WTC11 (cell line): ENCODE measurements around the gene HSBP1L1. TPM values are rescaled to one million over a fixed set of nuclear protein-coding genes. Genes with fewer than 3 reads are reported as not detected.

Experiments used
- ATAC-seq: fragments of 200-7000 bp; cut with Tn5 transposase; 2 replicates; pipeline ENCODE4 v1.10.0; 2021; ENCODE audit warnings: mild to moderate bottlenecking, moderate library complexity
- CTCF ChIA-PET: fragments of 300-600 bp; sonication (Branson Sonifier 250); formaldehyde crosslinking; loops from one replicate; lab custom pipeline; 2021; ENCODE audit warnings: antibody characterized with exemption; lab: Charles Lee
- POLR2A ChIA-PET: fragments of 350-600 bp; sonication (Branson Sonifier 250); formaldehyde crosslinking; loops from one replicate; lab custom pipeline; 2021; ENCODE audit warnings: antibody characterized with exemption; lab: Charles Lee
- DNase-seq: peaks from one replicate; pipeline ENCODE4 v3.0.0; 2021; ENCODE audit warnings: low spot score
- H3K27ac Mint-ChIP-seq: 2 replicates; pipeline ENCODE4 v1.8.0; 2021; ENCODE audit warnings: mixed read lengths
- H3K27me3 Mint-ChIP-seq: 2 replicates; pipeline ENCODE4 v1.8.0; 2021; ENCODE audit warnings: low read depth, mild to moderate bottlenecking, moderate library complexity, mixed read lengths
- H3K36me3 Mint-ChIP-seq: 2 replicates; pipeline ENCODE4 v1.8.0; 2021; ENCODE audit warnings: mixed read lengths
- H3K4me1 Mint-ChIP-seq: 2 replicates; pipeline ENCODE4 v1.8.0; 2022; ENCODE audit warnings: mixed read lengths
- H3K4me3 Mint-ChIP-seq: 2 replicates; pipeline ENCODE4 v1.8.0; 2021; ENCODE audit warnings: mild to moderate bottlenecking, moderate library complexity, mixed read lengths
- H3K9me3 Mint-ChIP-seq: 2 replicates; pipeline ENCODE4 v1.8.0; 2021; ENCODE audit warnings: mixed read lengths
- AFF4 ChIP-seq: sonication (generic); formaldehyde crosslinking; IDR thresholded peaks from 2 replicates; pipeline ENCODE4 v1.8.1; 2023; ENCODE audit warnings: mild to moderate bottlenecking, missing genetic modification reagents, borderline replicate concordance
- ATF2 ChIP-seq: sonication (generic); formaldehyde crosslinking; IDR thresholded peaks from 2 replicates; pipeline ENCODE4 v1.8.1; 2022; ENCODE audit warnings: low read depth, missing genetic modification reagents, borderline replicate concordance
- CTCF ChIP-seq: fragments of 200-600 bp; IDR thresholded peaks from 2 replicates; pipeline ENCODE4 v1.8.0; 2022; ENCODE audit warnings: antibody characterized with exemption
- GABPB1 ChIP-seq: sonication (generic); formaldehyde crosslinking; IDR thresholded peaks from 2 replicates; pipeline ENCODE4 v1.8.1; 2023; ENCODE audit warnings: mild to moderate bottlenecking, missing genetic modification reagents
- GTF2I ChIP-seq: fragments of 250-450 bp; sonication (Bioruptor Pico); conservative IDR thresholded peaks from 2 replicates; pipeline ENCODE4 v1.4.0; 2021; ENCODE audit warnings: mild to moderate bottlenecking
- IRF1 ChIP-seq: sonication (generic); formaldehyde crosslinking; IDR thresholded peaks from 2 replicates; pipeline ENCODE4 v1.8.0; 2023; ENCODE audit warnings: missing genetic modification reagents
- JAZF1 ChIP-seq: fragments of 250-450 bp; sonication (Bioruptor Pico); IDR thresholded peaks from 2 replicates; pipeline ENCODE4 v1.9.0; 2021; ENCODE audit warnings: moderate library complexity, mild to moderate bottlenecking, inconsistent platforms
- NFYB ChIP-seq: sonication (generic); formaldehyde crosslinking; conservative IDR thresholded peaks from 2 replicates; pipeline ENCODE4 v1.8.0; 2022; ENCODE audit warnings: low read depth, missing genetic modification reagents
- RORB ChIP-seq: fragments of 250-450 bp; sonication (Bioruptor Pico); IDR thresholded peaks from 2 replicates; pipeline ENCODE4 v1.9.0; 2021; ENCODE audit warnings: mild to moderate bottlenecking
- STAT6 ChIP-seq: sonication (generic); formaldehyde crosslinking; conservative IDR thresholded peaks from 2 replicates; pipeline ENCODE4 v1.8.1; 2023; ENCODE audit warnings: mild to moderate bottlenecking, low read depth, missing genetic modification reagents, moderate library complexity
- USF2 ChIP-seq: sonication (generic); formaldehyde crosslinking; IDR thresholded peaks from 2 replicates; pipeline ENCODE4 v1.8.1; 2023; ENCODE audit warnings: mild to moderate bottlenecking, missing genetic modification reagents, moderate library complexity
- ZNF121 ChIP-seq: sonication (generic); formaldehyde crosslinking; IDR thresholded peaks from 2 replicates; pipeline ENCODE4 v1.8.0; 2023; ENCODE audit warnings: missing genetic modification reagents
- ZNF317 ChIP-seq: sonication (generic); formaldehyde crosslinking; IDR thresholded peaks from 2 replicates; pipeline ENCODE4 v1.8.1; 2023; ENCODE audit warnings: low read depth, mild to moderate bottlenecking, moderate library complexity, missing genetic modification reagents, borderline replicate concordance
- ZNF512 ChIP-seq: sonication (generic); formaldehyde crosslinking; IDR thresholded peaks from 2 replicates; pipeline ENCODE4 v1.8.1; 2022; ENCODE audit warnings: missing genetic modification reagents, borderline replicate concordance
- total RNA-seq: library from RNA; stranded (reverse); gene quantifications from 3 replicates; pipeline ENCODE4 v1.2.3, GENCODE V29; 2021

Gene HSBP1L1
- total RNA-seq, 1 experiment from 2014 or later, result 1.4 TPM

GRCh38 chr18:79963658-79964329 is 649 bp upstream of the HSBP1L1 start:
- ChIA-PET CTCF (interaction anchor here (1.2 kb wide), 1 partner anchor 11 kb away, joined by 3 read pairs; no protein-coding TSS in a partner anchor), POLR2A (interaction anchor here (0.6 to 1.1 kb wide), 4 partner anchors 16 to 184 kb away, joined by 3 to 4 read pairs (median 3); no protein-coding TSS in a partner anchor)
- H3K27ac Mint-ChIP-seq, result no peak overlapping the region
- peak overlapping the region; percentile 49 for H3K4me3 Mint-ChIP-seq
- peaks cover 32% of the 10 kb centered on the region for H3K4me1 Mint-ChIP-seq
- H3K36me3 Mint-ChIP-seq, result no peaks in the 10 kb centered on the region
- no peaks in the 10 kb centered on the region for H3K9me3 Mint-ChIP-seq
- DNase-seq (no peak), ATAC-seq (no peak)
- peaks cover 61% of the 10 kb centered on the region for H3K27me3 Mint-ChIP-seq
- TF ChIP-seq ZNF121 (CRISPR knock-in tag) (peak; percentile 82; the same call in 1 of the 2 replicates), ATF2 (CRISPR knock-in tag) (no peak), GTF2I (CRISPR knock-in tag) (peak; percentile 49; the same call in 1 of the 2 replicates), GABPB1 (CRISPR knock-in tag) (no peak), NFYB (CRISPR knock-in tag) (no peak)

GRCh38 chr18:79965119-79965902 is 868 bp downstream of the HSBP1L1 start:
- Mint-ChIP-seq H3K36me3 (no peaks in the 10 kb centered on the region), H3K27ac (no peak overlapping the region), H3K4me1 (peaks cover 24% of the 10 kb centered on the region), H3K9me3 (no peaks in the 10 kb centered on the region), H3K4me3 (peak overlapping the region; percentile 51), H3K27me3 (peaks cover 46% of the 10 kb centered on the region)
- CTCF ChIA-PET, result no interaction called here
- DNase-seq, result no peak
- peak; percentile 16 for ATAC-seq
- POLR2A ChIA-PET, result no interaction called here
- no peak for TF ChIP-seq ZNF317 (CRISPR knock-in tag)
- no peak for TF ChIP-seq CTCF
- 0 out of 2 replicates have a peak, but pooled peaks have one; percentile 30 for TF ChIP-seq USF2 (CRISPR knock-in tag)

- POLR2A ChIA-PET, result no interaction called here
- Mint-ChIP-seq H3K9me3 (no peaks in the 10 kb centered on the region), H3K27me3 (peaks cover 2% of the 10 kb centered on the region), H3K4me1 (peaks cover 2% of the 10 kb centered on the region), H3K27ac (no peak overlapping the region), H3K4me3 (no peak overlapping the region), H3K36me3 (peaks cover 47% of the 10 kb centered on the region)
- CTCF ChIA-PET, result no interaction called here
- no peak for ATAC-seq
- no peak for DNase-seq
- TF ChIP-seq JAZF1 (CRISPR knock-in tag) (no peak), ZNF512 (CRISPR knock-in tag) (no peak), RORB (no peak), STAT6 (CRISPR knock-in tag) (no peak), IRF1 (no peak), AFF4 (CRISPR knock-in tag) (no peak)
Observed at GRCh38 chr18:79970419-79971133, 6.1 kb downstream of the HSBP1L1 start.
